ENCODE measurements around the gene DNAJC9.

DNA sequence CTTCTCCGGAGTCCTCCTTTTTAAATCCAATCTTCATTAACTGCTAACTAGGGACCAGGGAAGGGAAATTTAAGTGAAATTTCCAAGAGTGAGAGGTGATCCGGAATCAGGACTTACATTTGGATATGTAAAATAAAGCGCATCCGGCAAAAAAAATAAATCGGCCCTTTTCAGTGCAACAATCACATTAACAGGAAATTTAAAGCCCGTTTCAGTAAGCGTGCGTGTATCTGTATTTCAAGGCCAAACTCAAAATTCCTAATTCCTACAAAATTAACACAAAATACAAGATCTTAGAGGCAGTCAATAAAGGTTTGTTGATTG, 771 bp downstream of the DNAJC9 start:
- TF ChIP-seq, protein P1, sequence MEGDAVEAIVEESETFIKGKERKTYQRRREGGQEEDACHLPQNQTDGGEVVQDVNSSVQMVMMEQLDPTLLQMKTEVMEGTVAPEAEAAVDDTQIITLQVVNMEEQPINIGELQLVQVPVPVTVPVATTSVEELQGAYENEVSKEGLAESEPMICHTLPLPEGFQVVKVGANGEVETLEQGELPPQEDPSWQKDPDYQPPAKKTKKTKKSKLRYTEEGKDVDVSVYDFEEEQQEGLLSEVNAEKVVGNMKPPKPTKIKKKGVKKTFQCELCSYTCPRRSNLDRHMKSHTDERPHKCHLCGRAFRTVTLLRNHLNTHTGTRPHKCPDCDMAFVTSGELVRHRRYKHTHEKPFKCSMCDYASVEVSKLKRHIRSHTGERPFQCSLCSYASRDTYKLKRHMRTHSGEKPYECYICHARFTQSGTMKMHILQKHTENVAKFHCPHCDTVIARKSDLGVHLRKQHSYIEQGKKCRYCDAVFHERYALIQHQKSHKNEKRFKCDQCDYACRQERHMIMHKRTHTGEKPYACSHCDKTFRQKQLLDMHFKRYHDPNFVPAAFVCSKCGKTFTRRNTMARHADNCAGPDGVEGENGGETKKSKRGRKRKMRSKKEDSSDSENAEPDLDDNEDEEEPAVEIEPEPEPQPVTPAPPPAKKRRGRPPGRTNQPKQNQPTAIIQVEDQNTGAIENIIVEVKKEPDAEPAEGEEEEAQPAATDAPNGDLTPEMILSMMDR (conservative IDR thresholded peaks at IDR 0.05; ENCODE audit: low read depth, low read length): no peak
- no peak for TF ChIP-seq EZH2 (IDR thresholded peaks at IDR 0.05; ENCODE audit: borderline replicate concordance, low read depth, low read length, poor library complexity, severe bottlenecking)

Data from A673 (cell line).